Brain microvascular endothelial cell (primary cell): ENCODE data around the gene GNG13.
"Not testable (repeated sequence)": the region's sequence is repeated elsewhere in the genome, so short reads cannot be mapped to it uniquely, and the experiment has no call there.

Source experiments
- DNase-seq: peaks from one replicate; pipeline ENCODE4 v3.0.0-alpha.2; 2020
- H3K27ac ChIP-seq: fragments of 250-450 bp; sonication (Bioruptor Pico); 2 replicates; pipeline ENCODE4 v1.5.1; 2020; ENCODE audit warnings: mild to moderate bottlenecking, moderate library complexity
- H3K27me3 ChIP-seq: fragments of 250-450 bp; sonication (Bioruptor Pico); replicated peaks from 2 replicates; pipeline ENCODE4 v1.5.1; 2020; ENCODE audit warnings: mild to moderate bottlenecking
- H3K36me3 ChIP-seq: fragments of 250-450 bp; sonication (Bioruptor Pico); replicated peaks from 2 replicates; pipeline ENCODE4 v1.5.1; 2020; ENCODE audit warnings: mild to moderate bottlenecking
- H3K4me3 ChIP-seq: 2 replicates; pipeline ENCODE4 v1.5.1; 2011; ENCODE audit warnings: low read depth, mild to moderate bottlenecking, control low read depth, low read length, moderate library complexity
- in situ Hi-C: cut with HindIII; loops from 2 replicates; pipeline ENCODE4 v1.10.0; 2017; ENCODE audit warnings: low sequenced_read_pairs, low pct_ligation_motif_present
- TF ChIP-seq, protein P1 (sequence below): IDR thresholded peaks from 2 replicates; pipeline ENCODE4 v1.5.1; 2011; ENCODE audit warnings: low read depth, mild to moderate bottlenecking, moderate library complexity, low read length, control low read depth, inconsistent platforms; ENCODE audit errors: missing control alignments

The GNG13 gene

DNA sequence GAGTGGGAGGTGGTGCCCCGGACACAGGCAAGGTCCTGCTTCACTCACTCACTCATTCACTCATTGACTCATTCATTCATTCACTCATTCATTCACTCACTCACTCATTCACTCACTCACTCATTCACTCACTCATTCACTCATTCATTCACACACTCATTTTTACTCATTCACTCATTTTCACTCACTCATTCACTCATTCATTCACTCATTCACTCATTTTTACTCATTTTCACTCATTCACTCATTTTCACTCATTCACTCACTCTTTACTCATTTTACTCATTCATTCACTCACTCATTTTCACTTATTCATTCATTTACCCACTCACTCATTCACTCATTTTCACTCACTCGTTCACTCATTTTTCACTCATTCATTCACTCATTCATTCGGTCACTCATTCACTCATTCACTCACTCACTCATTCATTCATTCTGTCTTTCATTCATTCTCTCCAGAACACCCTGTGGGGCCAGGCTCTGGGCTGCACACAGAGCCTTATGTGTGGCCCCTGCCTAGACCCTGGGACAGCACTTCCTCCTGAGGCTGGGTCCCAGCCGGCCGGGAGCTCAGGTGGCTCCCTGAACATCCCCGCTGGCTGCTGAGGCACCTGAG lies 21.5 kb downstream of the GNG13 start:
- in situ Hi-C loops: no loop called here
- TF ChIP-seq, protein P1, sequence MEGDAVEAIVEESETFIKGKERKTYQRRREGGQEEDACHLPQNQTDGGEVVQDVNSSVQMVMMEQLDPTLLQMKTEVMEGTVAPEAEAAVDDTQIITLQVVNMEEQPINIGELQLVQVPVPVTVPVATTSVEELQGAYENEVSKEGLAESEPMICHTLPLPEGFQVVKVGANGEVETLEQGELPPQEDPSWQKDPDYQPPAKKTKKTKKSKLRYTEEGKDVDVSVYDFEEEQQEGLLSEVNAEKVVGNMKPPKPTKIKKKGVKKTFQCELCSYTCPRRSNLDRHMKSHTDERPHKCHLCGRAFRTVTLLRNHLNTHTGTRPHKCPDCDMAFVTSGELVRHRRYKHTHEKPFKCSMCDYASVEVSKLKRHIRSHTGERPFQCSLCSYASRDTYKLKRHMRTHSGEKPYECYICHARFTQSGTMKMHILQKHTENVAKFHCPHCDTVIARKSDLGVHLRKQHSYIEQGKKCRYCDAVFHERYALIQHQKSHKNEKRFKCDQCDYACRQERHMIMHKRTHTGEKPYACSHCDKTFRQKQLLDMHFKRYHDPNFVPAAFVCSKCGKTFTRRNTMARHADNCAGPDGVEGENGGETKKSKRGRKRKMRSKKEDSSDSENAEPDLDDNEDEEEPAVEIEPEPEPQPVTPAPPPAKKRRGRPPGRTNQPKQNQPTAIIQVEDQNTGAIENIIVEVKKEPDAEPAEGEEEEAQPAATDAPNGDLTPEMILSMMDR: no peak
- H3K4me3 ChIP-seq: no peak overlapping the region
- no peak overlapping the region for H3K27ac ChIP-seq
- no peaks in the 10 kb centered on the region for H3K27me3 ChIP-seq
- no peaks in the 10 kb centered on the region for H3K36me3 ChIP-seq
- no peak for DNase-seq

DNA sequence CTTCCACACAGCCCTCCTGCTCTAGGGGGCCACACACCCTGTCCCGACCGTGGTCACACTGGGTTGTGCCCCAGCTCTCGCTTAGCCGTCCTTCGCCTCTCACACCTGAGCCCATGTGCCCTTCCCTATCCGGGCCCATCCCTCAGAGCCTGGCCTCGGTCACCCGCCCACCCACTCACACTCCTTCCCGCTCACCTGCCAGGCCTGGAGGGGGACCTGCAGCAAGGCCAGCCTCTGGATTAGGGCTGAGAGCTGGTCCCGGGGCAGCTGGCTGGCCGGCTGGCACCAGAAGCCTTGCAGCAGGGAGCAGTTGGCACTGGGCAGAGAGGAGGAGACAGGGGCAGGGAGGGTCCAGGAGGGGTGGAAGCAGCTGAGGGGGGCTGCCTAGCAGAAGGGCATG lies 22.1 kb downstream of the GNG13 start:
- no peaks in the 10 kb centered on the region for H3K27me3 ChIP-seq
- H3K4me3 ChIP-seq: no peak overlapping the region
- in situ Hi-C loops: no loop called here
- TF ChIP-seq, protein P1: no peak
- H3K36me3 ChIP-seq: no peaks in the 10 kb centered on the region
- DNase-seq: no peak
- H3K27ac ChIP-seq: no peak overlapping the region

- Histone ChIP-seq H3K27ac (no peak overlapping the region), H3K4me3 (no peak overlapping the region), H3K36me3 (no peaks in the 10 kb centered on the region), H3K27me3 (no peaks in the 10 kb centered on the region)
- in situ Hi-C loops: no loop called here
- TF ChIP-seq, protein P1: no peak
- DNase-seq: no peak
Observed at GRCh38 chr16:777826-778225, 22.7 kb downstream of the GNG13 start.

- H3K27me3 ChIP-seq: no peaks in the 10 kb centered on the region
- no peaks in the 10 kb centered on the region for H3K36me3 ChIP-seq
- in situ Hi-C loops: no loop called here
- TF ChIP-seq, protein P1: no peak
- no peak for DNase-seq
- no peak overlapping the region for H3K4me3 ChIP-seq
- H3K27ac ChIP-seq: no peak overlapping the region
Observed at GRCh38 chr16:776824-777223, 23.7 kb downstream of the GNG13 start.

DNA sequence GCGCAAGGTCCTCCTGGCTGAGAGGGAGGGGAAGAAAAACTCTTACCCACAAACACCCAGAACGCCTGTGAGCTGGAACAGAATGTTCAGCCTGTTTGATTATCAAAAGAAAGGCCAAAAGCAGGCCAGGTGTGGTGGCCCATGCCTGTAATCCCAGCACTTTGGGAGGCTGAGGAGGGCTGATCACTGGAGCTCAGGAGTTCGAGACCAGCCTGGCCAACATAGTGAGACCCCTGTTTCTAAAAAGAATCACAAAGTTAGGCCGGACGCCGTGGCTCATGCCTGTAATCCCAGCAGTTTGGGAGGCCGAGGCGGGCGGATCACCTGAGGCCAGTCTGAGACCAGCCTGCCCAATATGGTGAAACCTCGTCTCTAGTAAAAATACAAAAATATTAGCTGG lies 24.2 kb downstream of the GNG13 start:
- H3K27me3 ChIP-seq, DNase-seq, H3K27ac ChIP-seq, H3K4me3 ChIP-seq, in situ Hi-C loops, H3K36me3 ChIP-seq: not testable (repeated sequence)

GRCh38 chr16:775236-775796 lies 25.2 kb downstream of the GNG13 start:
- no peak for DNase-seq
- no peak overlapping the region for H3K27ac ChIP-seq
- TF ChIP-seq, protein P1: no peak
- no peak overlapping the region for H3K4me3 ChIP-seq
- in situ Hi-C loops: no loop called here
- no peaks in the 10 kb centered on the region for H3K36me3 ChIP-seq
- no peaks in the 10 kb centered on the region for H3K27me3 ChIP-seq
